ENCODE data around the gene ILK. TPM values are rescaled to one million over a fixed set of nuclear protein-coding genes. Genes with fewer than 3 reads are reported as not detected.

ILK gene
- total and polyA plus RNA-seq, 10 of the 15 experiments (the other 5 are each of a cell fraction or from before 2014, with no cell fraction given): 51.8 to 163 (median 92.0) TPM

- DNase-seq (ENCODE audit: low read depth, low spot score): no peak
- TF ChIP-seq MEF2B (IDR thresholded peaks at IDR 0.05; ENCODE audit: partially characterized antibody, poor library complexity, severe bottlenecking): no peak
- no peak for TF ChIP-seq CREB1 (IDR thresholded peaks at IDR 0.05; ENCODE audit: low read depth)
- TF ChIP-seq ATF7 (IDR thresholded peaks at IDR 0.05; ENCODE audit: low read depth): no peak
- TF ChIP-seq, protein P1, sequence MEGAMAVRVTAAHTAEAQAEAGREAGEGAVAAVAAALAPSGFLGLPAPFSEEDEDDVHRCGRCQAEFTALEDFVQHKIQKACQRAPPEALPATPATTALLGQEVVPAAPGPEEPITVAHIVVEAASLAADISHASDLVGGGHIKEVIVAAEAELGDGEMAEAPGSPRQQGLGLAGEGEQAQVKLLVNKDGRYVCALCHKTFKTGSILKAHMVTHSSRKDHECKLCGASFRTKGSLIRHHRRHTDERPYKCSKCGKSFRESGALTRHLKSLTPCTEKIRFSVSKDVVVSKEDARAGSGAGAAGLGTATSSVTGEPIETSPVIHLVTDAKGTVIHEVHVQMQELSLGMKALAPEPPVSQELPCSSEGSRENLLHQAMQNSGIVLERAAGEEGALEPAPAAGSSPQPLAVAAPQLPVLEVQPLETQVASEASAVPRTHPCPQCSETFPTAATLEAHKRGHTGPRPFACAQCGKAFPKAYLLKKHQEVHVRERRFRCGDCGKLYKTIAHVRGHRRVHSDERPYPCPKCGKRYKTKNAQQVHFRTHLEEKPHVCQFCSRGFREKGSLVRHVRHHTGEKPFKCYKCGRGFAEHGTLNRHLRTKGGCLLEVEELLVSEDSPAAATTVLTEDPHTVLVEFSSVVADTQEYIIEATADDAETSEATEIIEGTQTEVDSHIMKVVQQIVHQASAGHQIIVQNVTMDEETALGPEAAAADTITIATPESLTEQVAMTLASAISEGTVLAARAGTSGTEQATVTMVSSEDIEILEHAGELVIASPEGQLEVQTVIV (IDR thresholded peaks at IDR 0.05; ENCODE audit: borderline replicate concordance, partially characterized antibody): no peak
- no peak for TF ChIP-seq BRCA1 (IDR thresholded peaks at IDR 0.05; ENCODE audit: low read depth, low read length)
- no peak for TF ChIP-seq BCL11A (IDR thresholded peaks at IDR 0.05; ENCODE audit: low read depth, low read length)
- TF ChIP-seq, protein P2, sequence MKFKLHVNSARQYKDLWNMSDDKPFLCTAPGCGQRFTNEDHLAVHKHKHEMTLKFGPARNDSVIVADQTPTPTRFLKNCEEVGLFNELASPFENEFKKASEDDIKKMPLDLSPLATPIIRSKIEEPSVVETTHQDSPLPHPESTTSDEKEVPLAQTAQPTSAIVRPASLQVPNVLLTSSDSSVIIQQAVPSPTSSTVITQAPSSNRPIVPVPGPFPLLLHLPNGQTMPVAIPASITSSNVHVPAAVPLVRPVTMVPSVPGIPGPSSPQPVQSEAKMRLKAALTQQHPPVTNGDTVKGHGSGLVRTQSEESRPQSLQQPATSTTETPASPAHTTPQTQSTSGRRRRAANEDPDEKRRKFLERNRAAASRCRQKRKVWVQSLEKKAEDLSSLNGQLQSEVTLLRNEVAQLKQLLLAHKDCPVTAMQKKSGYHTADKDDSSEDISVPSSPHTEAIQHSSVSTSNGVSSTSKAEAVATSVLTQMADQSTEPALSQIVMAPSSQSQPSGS (IDR thresholded peaks at IDR 0.05; ENCODE audit: low read length): no peak
- TF ChIP-seq ESRRA (IDR thresholded peaks at IDR 0.05; ENCODE audit: low read length): no peak
- TF ChIP-seq KDM1A (IDR thresholded peaks at IDR 0.05; ENCODE audit: borderline replicate concordance): no peak
- TF ChIP-seq NR2F1 (conservative IDR thresholded peaks at IDR 0.05): no peak
- no peak for TF ChIP-seq POLR2AphosphoS2 (IDR thresholded peaks at IDR 0.05; ENCODE audit: low read depth, low read length)
- TF ChIP-seq EGR1 (IDR thresholded peaks at IDR 0.05; ENCODE audit: borderline replicate concordance in 1 of 2, low read depth in 2 of 2, low read length in 2 of 2): no peak
- TF ChIP-seq ZZZ3 (IDR thresholded peaks at IDR 0.05; ENCODE audit: control insufficient read depth, insufficient read length, low read depth): no peak
- TF ChIP-seq, protein P3, sequence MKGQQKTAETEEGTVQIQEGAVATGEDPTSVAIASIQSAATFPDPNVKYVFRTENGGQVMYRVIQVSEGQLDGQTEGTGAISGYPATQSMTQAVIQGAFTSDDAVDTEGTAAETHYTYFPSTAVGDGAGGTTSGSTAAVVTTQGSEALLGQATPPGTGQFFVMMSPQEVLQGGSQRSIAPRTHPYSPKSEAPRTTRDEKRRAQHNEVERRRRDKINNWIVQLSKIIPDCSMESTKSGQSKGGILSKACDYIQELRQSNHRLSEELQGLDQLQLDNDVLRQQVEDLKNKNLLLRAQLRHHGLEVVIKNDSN (IDR thresholded peaks at IDR 0.05; ENCODE audit: borderline replicate concordance, extremely low read length, insufficient read depth, low read depth, low read length): no peak
- ChIA-PET RAD21 (ENCODE audit: unreplicated experiment) (interaction anchor here (0.9 kb wide), 1 partner anchor 31 kb away, joined by 3 read pairs; no protein-coding TSS in a partner anchor), SMC1A (ENCODE audit: uncharacterized antibody, unreplicated experiment) (interaction anchor here (1.1 to 1.6 kb wide), 3 partner anchors 10 to 82 kb away, joined by 3 to 6 read pairs (median 3); partner anchors contain the start of gene TAF10), POLR2A (interaction anchor here (1.5 kb wide), 1 partner anchor 18 kb away, joined by 3 read pairs; no protein-coding TSS in a partner anchor), CTCF (interaction anchor here (1.3 kb wide), 1 partner anchor 83 kb away, joined by 7 read pairs; the partner anchor contains the start of gene MRPL17)
- H3K79me2 ChIP-seq (ENCODE audit: control insufficient read depth, insufficient read depth, low read length): peaks cover 52% of the 10 kb centered on the region
- 64% methylated on average over 2 of the region's 2 CpGs for WGBS (ENCODE audit: insufficient coverage, insufficient replicate concordance, low lambda C conversion rate, missing lambda C conversion rate)
- H4K20me1 ChIP-seq (ENCODE audit: control insufficient read depth, insufficient read depth): no peaks in the 10 kb centered on the region
- intact Hi-C loops (cut with micrococcal nuclease; ENCODE audit: unreplicated experiment): loop anchor here (10.0 kb wide), 1 partner anchor 215 kb away; no protein-coding TSS in a partner anchor
- H3K4me3 ChIP-seq: no peak overlapping the region
- H3K27me3 ChIP-seq (replicated peaks in 1 of 2; ENCODE audit: control insufficient read depth in 2 of 2, insufficient read depth in 2 of 2, low read length in 1 of 2): no peaks in the 10 kb centered on the region
- H3K36me3 ChIP-seq (ENCODE audit: control insufficient read depth in 2 of 2, insufficient read depth in 2 of 2, low read length in 1 of 2): peaks cover 14 to 18% of the 10 kb centered on the region in 2 experiments
- no peak for FAIRE-seq
- in situ Hi-C loops (cut with MboI): no loop called here
- H3K4me1 ChIP-seq (ENCODE audit: control insufficient read depth, insufficient read depth, low read length): peaks cover 3% of the 10 kb centered on the region; the same call in 1 of the 2 replicates
- H3K27ac ChIP-seq (ENCODE audit: control insufficient read depth, insufficient read depth): no peak overlapping the region
- ATAC-seq: no peak
- no peak overlapping the region for H2AFZ ChIP-seq (ENCODE audit: control insufficient read depth, low read depth, low read length)
- no peak overlapping the region; the same call in none of the 2 replicates for H3K4me2 ChIP-seq (ENCODE audit: control insufficient read depth, insufficient read depth)
- H3K9ac ChIP-seq (ENCODE audit: control insufficient read depth, insufficient read depth, low read length): no peak overlapping the region
- no TSS peak for BruUV-seq (replicated peaks)
- no peaks in the 10 kb centered on the region for H3K9me3 ChIP-seq (replicated peaks; ENCODE audit: control insufficient read depth, insufficient read depth, low read length)
Observed at GRCh38 chr11:6599881-6600390, 3.6 kb upstream of the ILK start.

Data from GM12878 (cell line).